NCI-H1436 treated with DMSO at 0.1 percent for 48 hours (cell line): ENCODE data around the gene SYP.
A peak's percentile ranks its signal among the peaks of the same experiment; 100 is the strongest.
"Not testable (repeated sequence)": the region's sequence is repeated elsewhere in the genome, so short reads cannot be mapped to it uniquely, and the experiment has no call there.

Source experiments
- DNase-seq: peaks from one replicate; lab custom pipeline; 2025; lab: John Stamatoyannopoulos, UW

SYP gene

DNA sequence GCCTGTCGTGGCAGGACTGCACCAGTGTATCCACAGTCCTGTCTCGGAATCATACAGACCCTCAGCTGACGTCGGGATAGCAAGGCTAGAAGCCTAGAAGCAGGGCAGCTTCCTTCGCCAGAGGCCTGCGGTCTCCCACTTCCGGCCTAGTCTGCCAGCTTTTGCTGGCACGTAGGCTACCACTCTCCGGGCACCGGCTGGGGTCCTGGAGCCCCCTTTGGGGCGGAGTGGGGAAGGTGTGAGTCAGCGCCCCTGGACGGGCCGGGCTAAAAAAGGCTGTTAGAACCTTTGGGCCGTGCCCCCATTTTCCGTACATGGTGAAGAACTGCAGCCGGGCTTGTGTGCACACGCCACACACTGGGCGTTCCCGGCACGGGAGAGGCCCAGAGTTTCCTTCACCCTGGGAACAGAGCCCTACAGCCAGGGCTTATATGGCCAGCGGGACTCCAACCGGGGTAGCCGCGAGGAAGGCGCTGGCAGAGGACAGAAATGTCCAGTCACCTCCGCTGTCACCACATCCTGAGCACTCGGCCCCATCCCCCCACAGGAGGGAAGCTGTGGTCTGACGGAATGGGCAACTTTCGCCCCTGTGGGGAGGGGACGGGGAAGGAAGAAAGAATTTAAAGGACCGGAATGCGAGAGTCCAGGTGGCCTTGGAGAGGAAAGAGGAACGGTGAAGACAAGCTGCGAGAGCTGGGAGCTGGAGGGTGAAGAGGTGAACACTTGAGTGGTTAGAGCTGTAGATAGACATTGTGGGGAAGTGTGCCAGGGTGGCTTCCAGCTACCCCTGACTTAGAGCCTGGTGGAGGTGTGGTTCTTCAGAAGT is 32.9 kb downstream of the SYP start:
- no peak for DNase-seq

DNA sequence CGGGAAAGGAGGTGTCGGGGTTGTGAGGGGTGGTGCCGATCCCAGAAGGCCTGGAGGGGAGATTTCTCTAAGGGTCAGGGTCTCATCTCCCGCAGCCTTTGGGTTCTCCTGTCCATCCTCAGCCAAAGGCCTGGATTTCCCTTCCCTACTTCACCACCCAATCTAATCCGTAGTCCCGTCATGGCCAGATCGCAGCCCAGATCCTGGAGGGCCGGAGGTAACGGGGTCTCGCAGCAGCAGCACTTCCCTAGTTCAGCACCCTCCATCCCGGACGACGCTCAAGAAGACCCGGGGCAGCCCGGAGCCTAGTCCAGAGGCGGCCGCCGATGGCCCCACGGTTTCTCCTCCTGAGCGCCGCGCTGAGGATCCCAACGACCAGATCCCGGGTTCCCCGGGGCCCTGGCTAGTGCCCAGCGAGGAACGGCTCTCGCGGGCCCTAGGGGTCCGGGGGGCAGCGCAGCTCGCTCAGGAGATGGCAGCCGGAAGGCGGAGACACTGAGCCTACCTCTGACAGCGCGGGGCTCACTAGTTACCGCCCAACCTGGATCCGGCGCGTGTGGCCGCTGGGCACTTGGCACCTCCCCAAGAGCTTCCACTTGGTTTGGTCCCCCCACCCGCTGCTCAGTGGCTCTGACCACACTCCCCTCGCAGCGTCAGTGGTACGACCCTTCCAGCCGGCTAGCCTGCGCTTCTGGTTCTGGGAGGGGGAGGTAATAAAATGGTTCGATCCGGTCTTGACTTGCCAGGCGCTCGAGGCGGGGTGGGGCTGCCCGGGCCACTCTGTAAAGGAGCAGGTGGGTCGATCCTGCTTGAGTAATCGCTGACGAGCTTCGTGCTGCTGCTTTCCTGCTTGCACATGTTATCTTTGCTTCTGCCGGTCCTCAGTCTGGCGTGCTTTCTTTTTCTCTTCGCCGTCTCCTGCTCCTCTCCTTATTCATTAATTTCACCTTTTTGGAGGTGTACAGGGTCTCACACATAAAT is 33.8 kb downstream of the SYP start:
- peak; percentile 59 for DNase-seq

DNA sequence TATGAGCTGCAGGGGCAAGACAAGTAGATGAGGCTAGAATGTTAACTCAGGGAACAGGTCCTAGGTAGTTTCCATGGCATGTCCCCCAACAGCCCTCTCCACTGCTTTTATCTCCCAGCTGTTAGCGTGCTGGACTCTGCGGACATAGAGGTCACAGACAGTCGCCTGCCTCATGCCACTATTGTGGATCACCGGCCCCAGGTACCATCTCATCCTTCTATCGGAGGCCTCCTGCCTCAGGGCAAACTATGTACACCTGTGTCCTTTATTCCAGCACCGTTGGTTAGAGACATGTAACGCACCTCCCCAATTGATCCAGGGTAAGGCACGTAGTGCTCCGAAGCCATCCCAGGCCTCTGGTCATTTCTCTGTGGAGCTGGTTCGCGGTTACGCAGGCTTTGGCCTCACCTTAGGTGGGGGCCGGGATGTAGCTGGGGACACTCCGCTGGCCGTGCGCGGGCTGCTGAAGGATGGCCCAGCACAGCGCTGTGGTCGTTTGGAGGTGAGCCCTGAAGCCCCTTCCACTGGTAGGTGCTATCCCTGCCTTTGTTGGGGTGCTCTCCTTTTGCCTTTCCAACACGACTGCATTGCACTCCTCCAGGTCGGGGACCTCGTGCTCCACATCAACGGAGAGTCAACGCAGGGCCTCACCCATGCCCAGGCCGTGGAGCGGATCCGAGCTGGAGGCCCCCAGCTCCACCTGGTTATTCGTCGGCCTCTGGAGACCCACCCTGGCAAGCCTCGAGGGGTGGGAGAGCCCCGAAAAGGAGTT is 35.2 kb downstream of the SYP start:
- DNase-seq: no peak

DNA sequence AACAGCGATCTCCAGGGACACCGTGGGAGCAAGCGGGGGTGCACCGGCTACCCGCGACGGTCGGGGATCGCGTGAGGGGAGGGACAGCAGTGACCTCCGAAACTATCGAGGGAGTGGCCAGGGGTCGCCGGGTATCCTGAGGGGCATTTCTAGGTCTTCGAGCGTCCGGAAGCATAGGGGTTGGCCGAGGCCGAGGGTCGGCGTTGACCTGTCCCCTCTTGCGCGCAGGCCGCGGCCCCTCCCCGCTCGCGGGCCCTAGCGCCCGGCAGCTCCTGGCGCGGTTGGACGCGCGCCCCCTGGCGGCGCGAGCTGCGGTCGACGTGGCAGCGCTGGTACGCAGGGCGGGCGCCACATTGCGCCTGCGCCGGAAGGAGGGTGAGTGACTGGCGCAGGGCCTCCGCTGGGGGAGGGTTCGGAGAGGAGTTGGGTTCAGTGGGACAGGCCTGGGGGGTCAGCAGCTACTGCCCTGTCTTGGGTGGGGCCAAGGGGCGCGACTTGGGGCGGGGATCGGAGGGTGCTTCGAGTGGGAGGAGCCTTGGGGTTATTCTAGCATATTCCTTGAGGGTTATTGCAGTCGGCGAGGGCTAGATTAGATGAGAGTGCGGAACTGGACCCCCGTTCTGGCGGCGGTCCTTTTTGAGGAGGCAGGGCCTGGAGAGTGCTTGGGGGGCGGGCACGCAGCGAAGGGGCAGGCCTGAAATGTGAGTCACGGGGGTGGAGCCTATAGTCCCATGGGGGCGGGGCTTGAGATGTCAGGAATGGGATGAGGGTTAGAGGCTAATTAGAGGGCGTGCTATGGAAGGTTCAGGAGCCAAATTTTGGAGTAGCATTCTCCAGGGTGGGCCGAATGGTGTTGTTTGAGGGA is 36.2 kb downstream of the SYP start:
- DNase-seq: peak; percentile 35

GRCh38 chrX:49162620-49163019 is 37.4 kb downstream of the SYP start, which contains the start of gene MAGIX:
MAGIX (plus strand) TSS chrX:49162758; CDS start chrX:49162890, 132 bp downstream.
- DNase-seq: no peak

DNA sequence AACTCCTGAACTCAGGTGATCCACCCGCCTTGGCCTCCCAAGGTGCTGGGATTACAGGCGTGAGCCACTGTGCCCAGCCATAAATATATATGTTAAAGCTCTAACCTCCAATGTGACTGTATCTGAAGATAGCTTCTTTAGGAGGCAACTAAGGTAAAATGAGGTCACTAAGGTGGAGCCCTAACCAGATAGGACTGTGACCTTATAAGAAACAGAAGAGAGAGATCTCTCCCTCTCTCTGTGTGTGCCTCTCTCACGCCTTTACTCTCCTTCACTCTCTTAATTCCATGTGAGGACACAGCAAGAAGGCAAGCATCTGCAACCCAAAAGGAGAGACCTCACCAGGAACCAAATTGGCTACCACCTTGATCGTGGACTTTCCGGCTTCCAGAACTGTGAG is 38.4 kb downstream of the SYP start:
- no peak for DNase-seq

GRCh38 chrX:49160908-49161307 is 39.1 kb downstream of the SYP start:
- DNase-seq: no peak

DNA sequence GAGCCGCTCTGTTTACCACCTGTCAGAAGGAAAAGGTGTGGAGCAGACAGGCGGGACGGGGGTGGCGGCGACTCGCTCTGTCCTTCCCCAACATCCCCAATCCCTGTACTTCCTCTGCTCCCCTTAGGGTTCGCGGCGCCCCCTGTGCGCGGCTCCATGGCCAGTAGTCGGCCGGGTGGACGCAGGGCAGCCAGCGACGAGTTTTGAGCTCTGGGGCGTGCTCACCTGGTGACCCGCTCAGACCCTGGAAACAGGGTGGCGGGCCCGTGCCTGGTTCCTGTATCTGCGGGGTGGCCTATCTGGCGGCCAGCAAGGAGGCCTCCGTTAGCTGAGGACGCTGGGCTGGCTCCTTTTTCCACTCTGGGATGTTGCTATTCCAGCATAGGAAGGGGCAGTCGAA is 42.8 kb downstream of the SYP start:
- DNase-seq: no peak

DNA sequence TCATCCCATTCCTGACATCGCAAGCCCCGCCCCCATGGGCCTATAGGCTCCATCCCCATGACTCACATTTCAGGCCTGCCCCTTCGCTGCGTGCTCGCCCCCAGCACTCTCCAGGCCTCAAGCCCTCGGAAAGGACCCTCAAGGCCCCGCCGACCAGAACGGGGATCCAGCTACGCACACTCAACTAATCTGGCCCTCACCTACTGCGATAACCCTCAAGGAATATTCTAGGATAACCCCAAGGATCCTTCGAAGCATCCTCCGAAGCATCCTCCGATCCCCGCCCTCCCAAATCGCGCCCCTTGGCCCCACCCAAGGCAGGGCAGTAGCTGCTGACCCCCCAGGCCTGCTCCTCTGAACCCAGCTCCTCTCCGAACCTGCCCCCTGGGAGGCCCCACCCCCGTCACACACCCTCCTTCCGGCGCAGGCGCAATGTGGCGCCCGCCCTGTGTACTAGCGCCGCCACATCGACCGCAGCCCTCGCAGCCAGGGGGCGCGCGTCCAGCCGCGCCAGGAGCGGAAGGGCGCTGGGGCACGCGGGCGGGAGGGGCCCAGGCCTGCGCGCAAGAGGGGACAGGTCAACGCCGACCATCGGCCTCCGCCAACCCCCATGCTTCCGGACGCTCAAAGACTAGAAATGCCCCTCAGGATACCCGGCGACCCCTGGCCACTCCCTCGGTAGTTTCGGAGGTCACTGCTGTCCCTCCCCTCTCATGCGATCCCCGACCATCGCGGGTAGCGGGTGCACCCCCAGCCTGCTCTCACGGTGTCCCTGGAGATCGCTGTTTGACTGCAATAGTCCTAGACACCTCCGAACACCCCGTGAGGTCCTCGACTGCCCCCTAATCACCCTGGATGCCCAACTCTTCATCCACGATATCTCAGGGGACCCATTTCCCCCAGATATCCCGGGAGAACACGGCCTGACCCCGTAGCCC is 43.8 kb downstream of the SYP start:
- DNase-seq: peak; percentile 25

DNA sequence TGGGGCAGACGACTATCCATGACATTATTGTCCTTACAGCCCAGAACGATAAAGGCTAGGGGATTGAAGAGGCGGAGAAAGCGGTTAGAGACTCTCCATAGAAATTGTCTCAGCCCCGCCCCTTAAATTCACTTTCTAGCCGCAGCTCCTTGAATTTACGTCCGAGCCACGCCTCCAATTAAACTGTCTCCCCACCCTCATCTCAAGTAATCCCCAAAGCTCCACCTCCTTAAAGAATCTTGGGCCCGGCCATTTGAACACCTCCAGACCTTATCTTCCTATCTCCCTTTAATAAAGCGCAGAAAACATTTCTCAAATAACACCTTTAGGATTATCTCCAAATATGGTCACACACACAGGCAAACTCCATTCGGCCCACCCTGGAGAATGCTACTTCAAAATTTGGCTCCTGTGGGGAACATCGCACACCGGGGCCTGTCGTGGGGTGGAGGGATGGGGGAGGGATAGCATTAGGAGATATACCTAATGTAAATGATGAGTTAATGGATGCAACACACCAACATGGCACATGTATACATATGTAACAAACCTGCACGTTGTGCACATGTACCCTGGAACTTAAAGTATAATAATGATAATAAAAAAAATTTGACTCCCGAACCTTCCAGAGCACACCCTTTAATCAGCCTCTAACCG is 44.6 kb downstream of the SYP start:
- peak; percentile 15 for DNase-seq

GRCh38 chrX:49153467-49153866 is 46.5 kb downstream of the SYP start:
- no peak for DNase-seq

- DNase-seq: not testable (repeated sequence)
Observed at GRCh38 chrX:49149291-49149690, 50.7 kb downstream of the SYP start.

GRCh38 chrX:49148390-49149100 is 51.4 kb downstream of the SYP start:
- DNase-seq: not testable (repeated sequence)

DNA sequence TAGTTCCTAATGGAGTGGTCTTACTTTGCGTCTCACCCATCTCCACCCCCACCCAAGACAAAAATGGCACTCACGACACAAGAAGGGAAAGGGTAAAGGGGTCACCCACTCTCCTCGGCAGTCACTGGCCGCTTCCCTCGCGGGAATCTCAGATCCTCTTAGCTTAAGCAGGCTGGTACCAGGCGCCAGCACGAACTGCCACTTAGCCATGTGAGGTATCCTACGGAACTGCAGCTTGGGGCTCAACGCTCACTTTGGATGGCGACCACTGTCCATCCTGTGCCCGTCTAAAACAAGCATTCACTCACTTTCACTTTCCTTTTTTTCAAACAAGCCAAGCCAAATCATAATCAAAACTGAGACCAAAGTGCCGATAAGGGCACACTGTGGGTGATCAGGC is 52.1 kb downstream of the SYP start:
- DNase-seq: no peak

GRCh38 chrX:49147282-49147681 is 52.7 kb downstream of the SYP start:
- DNase-seq: no peak

- DNase-seq: not testable (repeated sequence)
Observed at GRCh38 chrX:49143154-49143553, 56.8 kb downstream of the SYP start.

- DNase-seq: not testable (repeated sequence)
Observed at GRCh38 chrX:49142264-49142663, 57.7 kb downstream of the SYP start.

DNA sequence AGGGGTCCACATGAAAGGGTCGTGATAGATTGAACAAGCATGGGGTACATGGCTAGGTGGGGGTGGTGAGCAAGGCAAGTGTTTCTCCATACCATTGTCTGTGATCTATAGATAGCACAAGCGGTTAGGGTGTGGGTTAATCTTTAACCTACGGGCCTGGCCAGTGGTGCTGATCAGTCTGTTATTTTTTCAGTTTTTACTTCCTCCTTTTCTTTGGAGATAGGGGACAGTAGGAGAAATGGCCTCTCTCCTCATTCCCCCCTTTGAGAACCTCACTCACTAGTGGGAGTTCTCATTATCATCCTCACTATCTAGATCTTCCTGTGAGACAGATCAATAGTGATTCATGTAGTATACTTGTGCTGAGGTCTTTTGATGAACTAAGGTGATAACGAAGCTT is 60.3 kb downstream of the SYP start:
- DNase-seq: no peak
